Activated naive CD4-positive, alpha-beta T cell treated with anti-CD3 and anti-CD28 coated beads for 36 hours (primary cell): ENCODE measurements around the gene ZNF444. TPM values are rescaled to one million over a fixed set of nuclear protein-coding genes. Genes with fewer than 3 reads are reported as not detected.
"Not testable (repeated sequence)": the region's sequence is repeated elsewhere in the genome, so short reads cannot be mapped to it uniquely, and the experiment has no call there.

Experiments used
- CTCF ChIA-PET: fragments of 350-600 bp; sonication (Branson Sonifier 250); formaldehyde crosslinking; loops from one replicate; lab custom pipeline; 2021; ENCODE audit warnings: antibody characterized with exemption; lab: Charles Lee
- DNase-seq: peaks from one replicate; pipeline ENCODE4 v3.0.0-alpha.2; 2020
- H3K27ac Mint-ChIP-seq: one replicate; pipeline ENCODE4 v1.8.0; 2021; ENCODE audit warnings: mild to moderate bottlenecking, mixed read lengths
- H3K27me3 Mint-ChIP-seq: one replicate; pipeline ENCODE4 v1.8.0; 2021; ENCODE audit warnings: low read depth, mixed read lengths
- H3K36me3 Mint-ChIP-seq: one replicate; pipeline ENCODE4 v1.8.0; 2021; ENCODE audit warnings: low read depth, mixed read lengths
- H3K4me1 Mint-ChIP-seq: one replicate; pipeline ENCODE4 v1.8.0; 2021; ENCODE audit warnings: low read depth, mixed read lengths
- H3K4me3 Mint-ChIP-seq: one replicate; pipeline ENCODE4 v1.8.0; 2021; ENCODE audit warnings: mild to moderate bottlenecking, moderate library complexity, mixed read lengths
- H3K9me3 Mint-ChIP-seq: one replicate; pipeline ENCODE4 v1.8.0; 2021; ENCODE audit warnings: mixed read lengths
- intact Hi-C: fragments of 100-400 bp; cut with micrococcal nuclease; formaldehyde crosslinking; loops from one replicate; pipeline ENCODE4 v1.15.1; 2023
- total RNA-seq, 2 experiments: library from RNA; stranded (reverse); gene quantifications; one replicate each; pipeline ENCODE4 v1.2.3, GENCODE V29; 2021

The ZNF444 gene
- total RNA-seq, 2 experiments from 2014 or later = 17.8 to 21.4 TPM

DNA sequence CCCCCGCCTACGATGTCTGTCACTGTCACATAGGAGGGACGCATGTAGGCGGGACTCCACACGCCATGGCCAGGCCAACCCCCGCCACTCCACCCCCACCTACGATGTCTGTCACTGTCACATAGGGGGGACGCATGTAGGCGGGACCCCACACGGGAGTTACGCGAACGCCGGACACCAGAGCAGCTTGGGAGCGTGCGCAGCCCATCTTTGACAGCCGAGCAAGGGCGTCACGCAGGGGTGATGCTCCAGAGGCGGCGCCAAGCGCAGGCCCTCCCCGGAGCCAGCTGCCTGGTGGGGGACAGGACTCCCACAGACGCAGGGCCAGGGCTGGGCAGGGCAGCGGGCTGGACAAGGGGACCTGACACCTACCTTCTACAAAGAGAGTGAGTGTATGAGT lies 40.0 kb upstream of the ZNF444 start:
- intact Hi-C loops = no loop called here
- Mint-ChIP-seq H3K27me3 (no peaks in the 10 kb centered on the region), H3K9me3 (no peaks in the 10 kb centered on the region), H3K36me3 (peaks cover 5% of the 10 kb centered on the region), H3K27ac (no peak overlapping the region), H3K4me3 (no peak overlapping the region), H3K4me1 (peaks cover 13% of the 10 kb centered on the region)
- CTCF ChIA-PET = no interaction called here
- DNase-seq = no peak

DNA sequence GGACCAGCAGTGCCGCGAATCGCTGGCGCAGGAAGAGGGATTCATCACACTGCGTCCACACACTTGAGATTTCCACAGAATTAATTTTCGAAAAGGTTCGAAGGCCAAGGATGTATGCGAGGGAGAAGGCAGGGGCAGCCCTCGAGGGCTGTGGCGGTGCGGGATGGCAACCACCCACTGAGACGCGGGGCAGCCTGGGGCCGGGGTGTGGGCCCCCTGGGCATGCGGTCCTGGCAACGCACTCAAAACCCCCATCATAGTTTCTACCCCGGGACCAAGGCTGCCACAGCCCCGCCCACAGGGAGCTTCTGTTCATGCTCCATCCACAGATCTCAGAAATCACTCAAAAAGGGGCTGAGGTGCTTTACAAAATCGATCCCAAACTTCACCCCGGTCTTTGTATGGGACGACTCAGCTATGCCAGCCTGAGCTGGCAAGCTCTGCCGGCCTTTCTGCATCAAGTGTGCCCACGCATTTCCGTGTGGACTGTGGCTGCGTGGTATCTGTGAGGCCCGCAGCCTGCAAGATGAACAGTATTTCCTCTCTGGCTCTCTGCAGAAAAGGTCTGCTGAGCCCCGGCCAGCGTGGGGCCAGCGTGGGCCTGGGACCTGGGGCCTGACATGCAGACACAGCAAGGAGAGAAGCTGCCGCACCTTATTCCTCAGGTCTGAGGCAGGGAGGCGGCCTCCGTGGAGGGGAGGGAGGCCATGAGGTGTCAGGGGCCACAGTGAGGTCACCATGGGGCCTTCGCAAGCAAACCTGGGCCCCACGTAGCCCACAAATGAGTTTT lies 39.1 kb upstream of the ZNF444 start:
- Mint-ChIP-seq H3K27ac (no peak overlapping the region), H3K4me1 (peaks cover 22% of the 10 kb centered on the region), H3K4me3 (no peak overlapping the region), H3K9me3 (no peaks in the 10 kb centered on the region), H3K27me3 (no peaks in the 10 kb centered on the region), H3K36me3 (peaks cover 10% of the 10 kb centered on the region)
- intact Hi-C loops = no loop called here
- DNase-seq = no peak
- CTCF ChIA-PET = interaction anchor here (1.1 kb wide), 1 partner anchor 151 kb away, joined by 3 read pairs; no protein-coding TSS in a partner anchor

DNA sequence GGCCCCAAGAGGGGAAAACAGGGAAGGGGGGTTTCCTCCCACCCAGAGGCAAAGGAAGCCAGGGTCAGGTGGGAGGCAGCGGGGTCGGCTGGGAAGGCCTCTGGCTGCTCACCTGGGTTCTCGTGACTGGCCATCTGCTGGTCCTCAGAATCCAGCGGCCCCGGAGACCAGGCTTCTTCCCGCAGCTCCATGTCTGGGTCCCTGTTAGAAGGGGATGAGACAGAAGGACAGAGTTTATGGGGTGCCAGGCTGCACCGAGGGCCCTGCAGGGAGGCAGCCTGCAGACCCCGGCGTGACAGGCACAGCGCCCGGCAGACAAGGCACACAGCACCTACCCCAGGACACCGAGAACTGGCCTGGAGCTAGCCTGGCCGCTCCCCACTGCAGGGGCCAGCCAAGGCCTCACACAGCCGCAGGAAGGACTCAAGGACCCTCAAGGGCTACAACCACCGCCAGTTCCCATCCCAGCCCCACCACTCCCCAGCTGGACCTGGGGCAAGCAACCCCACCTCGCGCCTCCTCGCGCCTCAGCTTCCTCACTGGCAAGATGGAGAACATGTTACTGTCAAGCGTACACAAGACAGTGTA lies 38.0 kb upstream of the ZNF444 start:
- DNase-seq = no peak
- H3K27ac Mint-ChIP-seq = no peak overlapping the region
- intact Hi-C loops = no loop called here
- peaks cover 29% of the 10 kb centered on the region for H3K4me1 Mint-ChIP-seq
- H3K4me3 Mint-ChIP-seq = no peak overlapping the region
- H3K27me3 Mint-ChIP-seq = no peaks in the 10 kb centered on the region
- CTCF ChIA-PET = no interaction called here
- no peaks in the 10 kb centered on the region for H3K9me3 Mint-ChIP-seq
- peaks cover 10% of the 10 kb centered on the region for H3K36me3 Mint-ChIP-seq

DNA sequence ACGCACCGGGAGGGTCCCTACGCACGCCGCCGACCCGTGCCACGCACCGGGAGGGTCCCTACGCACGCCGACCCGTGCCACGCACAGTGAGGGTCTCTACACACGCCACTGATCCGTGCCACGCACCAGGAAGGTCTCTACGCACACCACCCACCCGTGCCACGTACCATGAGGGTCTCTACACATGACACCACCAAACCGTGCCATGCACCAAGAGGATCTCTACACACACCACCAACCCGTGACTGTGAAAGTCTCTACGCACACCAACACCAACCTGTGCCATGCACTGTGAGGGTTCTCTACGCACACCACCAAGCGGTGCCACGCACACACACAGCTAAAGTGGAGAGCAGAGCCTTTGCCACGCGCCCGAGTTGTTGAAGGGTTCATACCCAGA lies 36.7 kb upstream of the ZNF444 start:
- H3K4me3 Mint-ChIP-seq = no peak overlapping the region

DNA sequence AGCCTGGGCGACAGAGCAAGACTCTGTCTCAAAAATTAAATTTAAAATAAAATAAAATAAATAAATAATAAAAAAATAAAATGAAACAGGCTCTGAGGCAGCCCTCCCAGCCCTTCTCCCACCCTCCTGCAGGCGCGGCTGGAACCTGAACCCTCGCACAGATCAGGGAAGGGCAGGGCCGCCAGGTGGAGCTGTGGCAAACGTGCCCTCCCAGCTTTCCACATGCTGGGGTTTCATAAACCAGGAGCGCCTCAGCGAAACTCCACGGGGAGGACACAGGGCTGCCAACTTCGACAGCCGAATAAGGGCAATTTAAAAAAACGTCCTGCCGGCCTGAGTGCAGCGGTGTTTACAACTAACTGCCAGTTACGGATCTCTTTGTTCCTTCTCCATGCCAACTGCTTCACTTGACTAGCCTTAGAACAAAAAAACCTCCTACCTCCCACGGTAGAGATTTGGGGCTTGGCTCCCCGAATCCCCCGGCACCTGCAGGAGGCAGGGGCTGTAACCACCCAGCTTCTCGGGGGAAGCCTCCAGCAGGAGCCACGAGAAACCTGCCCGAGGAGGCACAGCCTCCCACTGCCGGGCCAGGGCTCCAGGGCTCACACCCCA lies 35.9 kb upstream of the ZNF444 start:
- intact Hi-C loops = loop anchor here (1.0 kb wide), 1 partner anchor 67 kb away; no protein-coding TSS in a partner anchor
- Mint-ChIP-seq H3K27me3 (no peaks in the 10 kb centered on the region), H3K4me1 (peaks cover 34% of the 10 kb centered on the region), H3K27ac (no peak overlapping the region), H3K36me3 (peaks cover 10% of the 10 kb centered on the region), H3K9me3 (no peaks in the 10 kb centered on the region), H3K4me3 (no peak overlapping the region)
- CTCF ChIA-PET = interaction anchor here (0.5 to 2.0 kb wide), 4 partner anchors 9 to 125 kb away, joined by 3 to 9 read pairs (median 3); partner anchors contain the start of gene ZNF444
- peak; percentile 62 for DNase-seq

More for the DNA sequence above, 36.7 kb upstream of the ZNF444 start:
- Mint-ChIP-seq H3K27ac (no peak overlapping the region), H3K27me3 (no peaks in the 10 kb centered on the region), H3K4me1 (peaks cover 32% of the 10 kb centered on the region), H3K9me3 (no peaks in the 10 kb centered on the region), H3K36me3 (peaks cover 10% of the 10 kb centered on the region)
- DNase-seq = no peak
- CTCF ChIA-PET = interaction anchor here (2.0 kb wide), 1 partner anchor 9 kb away, joined by 9 read pairs; no protein-coding TSS in a partner anchor
- intact Hi-C loops = no loop called here

DNA sequence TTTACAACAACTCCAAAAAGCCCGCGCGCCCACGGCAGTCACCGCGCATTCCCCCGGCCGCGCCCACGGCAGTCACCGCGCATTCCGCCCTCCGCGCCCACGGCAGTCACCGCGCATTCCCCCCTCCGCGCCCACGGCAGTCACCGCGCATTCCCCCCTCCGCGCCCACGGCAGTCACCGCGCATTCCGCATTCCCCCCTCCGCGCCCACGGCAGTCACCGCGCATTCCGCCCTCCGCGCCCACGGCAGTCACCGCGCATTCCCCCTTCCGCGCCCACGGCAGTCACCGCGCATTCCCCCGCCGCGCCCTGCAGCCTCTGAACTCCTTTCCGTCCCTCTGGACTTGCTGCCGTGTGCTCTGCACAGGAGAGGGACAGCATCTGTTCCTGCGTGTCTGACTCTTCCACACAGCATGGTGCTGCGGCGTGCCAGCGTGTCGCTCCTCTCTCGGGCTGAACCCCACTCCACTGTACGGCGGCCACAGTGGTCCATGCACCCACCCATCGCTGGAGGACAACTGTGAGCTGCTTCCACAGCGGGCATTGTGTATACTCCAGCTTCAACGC lies 35.2 kb upstream of the ZNF444 start:
- Mint-ChIP-seq H3K27ac (peak overlapping the region; percentile 24), H3K4me1 (peaks cover 38% of the 10 kb centered on the region), H3K36me3 (peaks cover 10% of the 10 kb centered on the region)
- CTCF ChIA-PET = interaction anchor here (0.5 to 2.0 kb wide), 3 partner anchors 10 to 1712 kb away, joined by 3 to 9 read pairs (median 3); partner anchors contain the start of gene ZNF444
- not testable (repeated sequence) for H3K27me3 Mint-ChIP-seq, H3K9me3 Mint-ChIP-seq, H3K4me3 Mint-ChIP-seq, DNase-seq
- intact Hi-C loops = loop anchor here (1.0 kb wide), 1 partner anchor 66 kb away; no protein-coding TSS in a partner anchor

DNA sequence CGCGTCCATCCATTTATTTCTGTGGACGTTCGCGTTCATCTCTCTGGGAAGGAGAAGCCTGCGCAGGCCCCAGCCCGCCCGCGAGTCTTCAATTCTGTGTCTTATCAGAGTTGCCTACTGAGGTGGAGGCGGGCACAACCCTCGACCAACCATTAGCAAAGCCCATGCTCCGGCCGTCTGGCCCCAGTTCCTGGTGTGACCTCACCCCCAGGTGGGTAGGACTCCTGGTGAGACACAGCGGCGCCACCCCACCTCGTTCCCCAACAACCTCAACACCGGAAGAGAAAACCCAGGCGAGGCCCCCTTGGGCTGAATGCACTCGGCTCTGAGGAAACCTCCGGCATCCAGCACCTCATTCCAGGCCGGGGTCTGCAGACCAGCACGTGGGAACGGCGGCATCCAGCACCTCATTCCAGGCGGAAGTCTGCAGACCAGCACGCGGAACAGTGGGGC lies 34.7 kb upstream of the ZNF444 start:
- intact Hi-C loops = no loop called here
- no peak for DNase-seq
- H3K9me3 Mint-ChIP-seq = no peaks in the 10 kb centered on the region
- CTCF ChIA-PET = no interaction called here
- H3K36me3 Mint-ChIP-seq = peaks cover 9% of the 10 kb centered on the region
- H3K4me3 Mint-ChIP-seq = no peak overlapping the region
- H3K27me3 Mint-ChIP-seq = no peaks in the 10 kb centered on the region
- H3K27ac Mint-ChIP-seq = peak overlapping the region; percentile 24
- H3K4me1 Mint-ChIP-seq = peaks cover 40% of the 10 kb centered on the region

DNA sequence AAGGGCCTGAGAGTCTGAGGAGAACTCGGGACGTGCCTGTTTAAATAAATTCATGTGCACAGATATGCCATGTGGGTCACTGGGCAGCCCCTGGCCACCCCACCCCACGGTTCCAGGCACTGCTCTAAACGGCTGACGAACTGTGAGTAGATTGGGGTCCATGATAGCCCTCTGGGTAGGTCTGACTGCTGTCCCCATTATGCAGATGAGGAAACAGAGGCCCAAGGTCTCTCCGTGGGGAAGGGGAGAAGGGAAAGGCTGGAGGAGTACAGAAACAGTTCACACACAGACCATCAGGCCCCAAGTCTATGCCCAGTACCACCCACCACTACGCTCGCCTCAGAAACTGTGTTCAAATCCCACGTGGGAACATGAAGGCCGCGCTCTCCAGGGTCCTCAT lies 34.1 kb upstream of the ZNF444 start:
- DNase-seq = no peak
- Mint-ChIP-seq H3K4me1 (peaks cover 46% of the 10 kb centered on the region), H3K4me3 (no peak overlapping the region), H3K36me3 (peaks cover 7% of the 10 kb centered on the region), H3K9me3 (no peaks in the 10 kb centered on the region), H3K27me3 (no peaks in the 10 kb centered on the region), H3K27ac (no peak overlapping the region)
- CTCF ChIA-PET = no interaction called here
- intact Hi-C loops = no loop called here

DNA sequence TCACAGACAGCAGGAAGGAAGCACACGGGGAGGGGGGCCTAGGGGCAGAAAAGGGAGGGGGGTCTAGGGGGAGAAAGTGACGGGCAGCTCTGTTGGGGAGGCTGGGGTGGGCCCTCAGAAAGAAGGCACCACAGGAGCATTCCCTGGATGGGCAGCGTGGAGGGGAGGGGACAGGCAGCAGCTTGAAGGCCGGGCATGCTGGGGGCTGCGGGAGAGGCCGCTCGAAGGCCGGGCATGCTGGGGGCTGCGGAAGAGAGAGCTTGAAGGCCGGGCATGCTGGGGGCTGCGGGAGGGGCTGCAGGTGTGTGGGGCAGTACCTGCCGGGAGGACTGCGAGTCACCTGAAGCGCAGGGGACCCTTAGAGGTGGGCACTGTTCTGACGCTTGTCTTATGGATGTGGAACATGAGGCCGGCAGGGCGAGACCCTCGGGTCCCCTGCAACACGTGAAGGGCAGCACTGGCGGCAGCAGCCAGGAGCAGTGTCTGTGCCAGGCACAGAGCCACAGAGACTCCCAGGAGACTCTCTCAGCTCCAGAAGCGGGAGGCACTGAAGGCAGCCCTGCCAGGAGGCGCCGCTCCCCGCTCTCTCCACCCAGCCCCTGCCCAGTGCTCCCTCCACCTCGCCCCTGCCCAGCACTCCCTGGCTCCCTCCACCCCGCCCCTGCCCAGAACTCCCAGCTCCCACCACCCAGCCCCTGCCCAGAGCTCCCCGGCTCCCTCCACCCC lies 33.3 kb upstream of the ZNF444 start:
- Mint-ChIP-seq H3K4me3 (no peak overlapping the region), H3K4me1 (peaks cover 53% of the 10 kb centered on the region), H3K27ac (no peak overlapping the region), H3K27me3 (no peaks in the 10 kb centered on the region), H3K9me3 (no peaks in the 10 kb centered on the region), H3K36me3 (peaks cover 7% of the 10 kb centered on the region)
- DNase-seq = no peak
- CTCF ChIA-PET = interaction anchor here (0.6 to 1.0 kb wide), 2 partner anchors 27 to 33 kb away, joined by 4 read pairs; no protein-coding TSS in a partner anchor
- intact Hi-C loops = no loop called here

DNA sequence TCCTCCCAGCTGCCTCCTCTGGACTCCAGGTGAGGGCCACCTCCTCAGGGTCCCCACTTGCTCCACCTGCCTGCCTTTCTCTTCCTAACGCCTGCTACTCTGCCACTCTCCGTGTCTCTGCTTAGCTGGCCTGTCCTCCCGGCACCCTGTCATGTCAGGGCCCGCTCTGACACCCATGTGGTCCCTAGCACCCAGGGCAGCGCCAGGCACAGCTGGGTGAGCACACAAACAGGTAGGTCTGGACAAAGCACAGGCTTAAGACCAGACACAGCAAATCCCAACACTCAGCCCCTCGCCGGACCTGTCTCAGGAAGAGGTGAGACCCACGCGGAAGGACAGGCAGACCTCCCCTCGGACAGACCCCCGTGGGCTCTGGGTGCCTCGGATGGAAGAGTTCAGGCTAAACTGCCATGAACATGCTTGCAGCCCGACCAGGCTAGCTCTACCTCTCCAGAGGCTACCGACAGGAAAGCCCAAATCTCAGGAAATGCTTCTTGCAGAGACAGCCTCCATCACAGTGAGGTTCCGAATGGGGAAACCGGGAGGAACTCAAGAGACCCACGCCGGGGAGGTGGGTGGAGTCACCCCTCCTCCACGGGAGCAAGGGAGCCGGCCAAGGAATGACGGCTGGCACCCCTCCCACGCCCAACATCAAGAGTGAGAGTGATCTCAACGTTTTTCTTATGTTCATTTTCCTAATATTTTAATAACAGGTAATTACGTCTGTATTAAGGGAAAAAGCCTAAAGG lies 32.5 kb upstream of the ZNF444 start:
- H3K27me3 Mint-ChIP-seq = no peaks in the 10 kb centered on the region
- intact Hi-C loops = no loop called here
- CTCF ChIA-PET = interaction anchor here (0.6 to 1.0 kb wide), 2 partner anchors 28 to 32 kb away, joined by 4 read pairs; no protein-coding TSS in a partner anchor
- H3K27ac Mint-ChIP-seq = no peak overlapping the region
- DNase-seq = no peak
- no peaks in the 10 kb centered on the region for H3K9me3 Mint-ChIP-seq
- H3K4me1 Mint-ChIP-seq = peaks cover 60% of the 10 kb centered on the region
- peaks cover 5% of the 10 kb centered on the region for H3K36me3 Mint-ChIP-seq
- H3K4me3 Mint-ChIP-seq = no peak overlapping the region

DNA sequence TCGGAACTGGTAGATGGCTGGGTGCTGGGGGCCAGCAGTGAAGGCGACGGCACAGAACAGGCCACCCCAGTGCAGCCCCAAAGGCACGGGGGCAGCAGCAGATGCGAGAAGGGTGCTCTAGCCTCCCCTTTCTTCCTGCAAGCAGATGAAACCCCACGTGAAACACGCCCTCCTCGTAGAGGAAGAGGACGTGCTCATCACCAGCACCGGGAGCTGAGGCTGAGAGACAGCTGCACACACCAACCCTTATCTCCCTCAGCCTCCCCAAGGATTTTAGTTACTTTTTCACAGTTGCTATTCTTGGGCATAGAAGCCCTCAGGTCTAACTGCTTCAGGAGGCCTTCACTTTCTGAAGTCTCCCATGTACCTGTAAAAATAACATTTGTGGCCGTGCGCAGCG lies 31.9 kb upstream of the ZNF444 start:
- DNase-seq = no peak
- intact Hi-C loops = no loop called here
- Mint-ChIP-seq H3K4me1 (peaks cover 64% of the 10 kb centered on the region), H3K27ac (no peak overlapping the region), H3K4me3 (no peak overlapping the region), H3K27me3 (no peaks in the 10 kb centered on the region), H3K9me3 (no peaks in the 10 kb centered on the region), H3K36me3 (peaks cover 5% of the 10 kb centered on the region)
- CTCF ChIA-PET = no interaction called here
